Thoracic aorta (tissue), 2 donors: ENCODE measurements around the gene RAB37. TPM values are rescaled to one million over a fixed set of nuclear protein-coding genes. Genes with fewer than 3 reads are reported as not detected.

ENCODE experiments used
- ATAC-seq: fragments of 150-250 bp; one replicate; pipeline ENCODE4 v1.8.0; 2017; ENCODE audit warnings: low read depth; ENCODE audit not compliant: insufficient number of reproducible peaks, low FRiP score
- DNase-seq: peaks from one replicate; pipeline ENCODE4 v3.0.0-alpha.2; 2020; ENCODE audit warnings: low spot score
- H3K27ac ChIP-seq, 2 donors: fragments of 200-600 bp; sonication (generic); 1 replicate in 1 of 2; 2 replicates in 1 of 2; pipeline ENCODE4 v1.5.1; 2016; ENCODE audit warnings: mild to moderate bottlenecking in 2 of 2, moderate library complexity in 2 of 2
- H3K27me3 ChIP-seq: fragments of 200-600 bp; sonication (generic); replicated peaks from 2 replicates; pipeline ENCODE4 v1.6.0; 2016; ENCODE audit warnings: mild to moderate bottlenecking; ENCODE audit not compliant: insufficient read depth
- H3K36me3 ChIP-seq: fragments of 200-600 bp; sonication (generic); one replicate; pipeline ENCODE4 v1.5.1; 2016
- H3K4me1 ChIP-seq, 2 donors: fragments of 200-600 bp; sonication (generic); 1 replicate in 1 of 2; 2 replicates in 1 of 2; pipeline versions ENCODE4 v1.5.1 to v1.6.0; 2016; ENCODE audit warnings: low read depth in 2 of 2, mild to moderate bottlenecking in 1 of 2; ENCODE audit not compliant: control insufficient read depth in 1 of 2
- H3K4me3 ChIP-seq: fragments of 200-600 bp; sonication (generic); 2 replicates; pipeline ENCODE4 v1.5.1; 2016; ENCODE audit warnings: mild to moderate bottlenecking
- H3K9me3 ChIP-seq: fragments of 200-600 bp; sonication (generic); 2 replicates; pipeline ENCODE4 v1.5.1; 2016
- total RNA-seq, 2 donors: library from RNA; depleted of rRNA; stranded (reverse); fragments of >200 nt; gene quantifications; one replicate each; pipeline versions ENCODE4 v1.1.0 to v1.2.3, GENCODE V29; 2016
- TF ChIP-seq, protein P1 (sequence below): fragments of 200-600 bp; sonication (generic); IDR thresholded peaks from one replicate; pipeline ENCODE4 v1.5.1; 2019; ENCODE audit warnings: antibody characterized with exemption

RAB37 gene
- total RNA-seq, 2 donors from 2014 or later, result 2.2 to 3.2 TPM

GRCh38 chr17:74770498-74771318, 33.7 kb downstream of the RAB37 start:
- H3K9me3 ChIP-seq, result no peaks in the 10 kb centered on the region
- DNase-seq (no peak), ATAC-seq (no peak)
- H3K36me3 ChIP-seq, result peaks cover 26% of the 10 kb centered on the region
- no peaks in the 10 kb centered on the region for H3K27me3 ChIP-seq
- H3K4me1 ChIP-seq, result peaks cover 15 to 41% of the 10 kb centered on the region in 2 donors
- H3K4me3 ChIP-seq, result no peak overlapping the region
- no peak overlapping the region for H3K27ac ChIP-seq
- TF ChIP-seq, protein P1, sequence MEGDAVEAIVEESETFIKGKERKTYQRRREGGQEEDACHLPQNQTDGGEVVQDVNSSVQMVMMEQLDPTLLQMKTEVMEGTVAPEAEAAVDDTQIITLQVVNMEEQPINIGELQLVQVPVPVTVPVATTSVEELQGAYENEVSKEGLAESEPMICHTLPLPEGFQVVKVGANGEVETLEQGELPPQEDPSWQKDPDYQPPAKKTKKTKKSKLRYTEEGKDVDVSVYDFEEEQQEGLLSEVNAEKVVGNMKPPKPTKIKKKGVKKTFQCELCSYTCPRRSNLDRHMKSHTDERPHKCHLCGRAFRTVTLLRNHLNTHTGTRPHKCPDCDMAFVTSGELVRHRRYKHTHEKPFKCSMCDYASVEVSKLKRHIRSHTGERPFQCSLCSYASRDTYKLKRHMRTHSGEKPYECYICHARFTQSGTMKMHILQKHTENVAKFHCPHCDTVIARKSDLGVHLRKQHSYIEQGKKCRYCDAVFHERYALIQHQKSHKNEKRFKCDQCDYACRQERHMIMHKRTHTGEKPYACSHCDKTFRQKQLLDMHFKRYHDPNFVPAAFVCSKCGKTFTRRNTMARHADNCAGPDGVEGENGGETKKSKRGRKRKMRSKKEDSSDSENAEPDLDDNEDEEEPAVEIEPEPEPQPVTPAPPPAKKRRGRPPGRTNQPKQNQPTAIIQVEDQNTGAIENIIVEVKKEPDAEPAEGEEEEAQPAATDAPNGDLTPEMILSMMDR, result peak; percentile 66

DNA sequence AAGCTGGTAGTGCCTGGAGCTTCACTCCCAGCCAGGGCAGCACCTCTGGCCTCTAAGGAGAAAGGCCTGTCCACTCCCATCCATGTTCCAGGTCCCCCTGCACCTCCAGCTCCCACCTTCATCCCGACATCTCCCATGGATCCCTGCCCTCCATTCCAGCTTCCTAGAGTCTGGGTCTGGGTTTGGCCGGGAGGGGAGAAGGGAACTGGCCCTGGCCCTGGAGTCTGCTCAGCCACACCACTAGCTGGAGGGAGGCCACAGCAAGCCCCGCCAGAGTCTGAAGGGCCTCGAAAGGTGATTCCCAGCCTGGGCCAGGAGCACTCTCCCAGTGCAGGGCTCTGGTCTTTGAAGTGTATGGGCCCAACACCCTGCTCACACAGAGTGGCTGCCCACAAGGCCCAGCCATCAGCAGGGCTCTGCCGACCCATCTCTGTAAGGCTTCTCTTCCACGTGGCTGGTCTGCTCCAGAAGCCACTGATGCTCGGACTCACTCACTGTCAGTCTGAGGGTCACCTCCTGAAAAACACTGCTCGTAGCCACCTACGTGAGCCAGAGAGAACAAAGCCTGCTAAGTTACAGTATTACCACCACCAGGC, 34.4 kb downstream of the RAB37 start:
- Histone ChIP-seq H3K27ac (no peak overlapping the region), H3K9me3 (no peaks in the 10 kb centered on the region), H3K4me3 (no peak overlapping the region), H3K4me1 (peaks cover 15 to 41% of the 10 kb centered on the region in 2 donors), H3K27me3 (no peaks in the 10 kb centered on the region), H3K36me3 (peaks cover 26% of the 10 kb centered on the region)
- no peak for ATAC-seq
- TF ChIP-seq, protein P1, result no peak
- no peak for DNase-seq

- H3K4me1 ChIP-seq, result peaks cover 18 to 43% of the 10 kb centered on the region in 2 donors
- no peaks in the 10 kb centered on the region for H3K27me3 ChIP-seq
- no peak overlapping the region for H3K27ac ChIP-seq
- TF ChIP-seq, protein P1, result no peak
- DNase-seq, result no peak
- no peaks in the 10 kb centered on the region for H3K9me3 ChIP-seq
- H3K36me3 ChIP-seq, result peaks cover 26% of the 10 kb centered on the region
- no peak for ATAC-seq
- H3K4me3 ChIP-seq, result no peak overlapping the region
These were observed 35.0 kb downstream of the RAB37 start for GRCh38 chr17:74772053-74772452.

DNA sequence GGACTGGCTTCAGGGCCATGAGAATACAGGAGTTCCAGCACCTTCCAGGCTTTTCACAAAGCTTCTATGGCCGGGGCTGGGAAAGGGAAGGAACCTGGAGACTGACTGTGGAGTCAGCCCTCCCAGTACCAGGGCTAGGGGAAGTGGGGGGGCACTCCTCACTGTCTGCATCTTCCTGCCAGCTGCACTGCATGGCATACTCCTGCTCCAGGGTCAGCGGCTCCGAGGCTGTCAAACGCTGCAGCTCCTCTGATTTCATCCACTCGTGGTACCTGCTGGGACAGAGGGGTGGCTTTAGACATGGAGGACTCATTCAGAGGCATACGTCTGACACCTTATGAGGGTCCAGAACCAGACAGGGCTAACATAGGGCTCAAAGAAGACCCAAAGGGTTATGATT, 36.4 kb downstream of the RAB37 start:
- Histone ChIP-seq H3K27ac (no peak overlapping the region), H3K36me3 (peaks cover 26% of the 10 kb centered on the region), H3K4me1 (peaks cover 18 to 39% of the 10 kb centered on the region in 2 donors), H3K9me3 (no peaks in the 10 kb centered on the region), H3K4me3 (no peak overlapping the region), H3K27me3 (no peaks in the 10 kb centered on the region)
- no peak for ATAC-seq
- TF ChIP-seq, protein P1, result no peak
- no peak for DNase-seq

DNA sequence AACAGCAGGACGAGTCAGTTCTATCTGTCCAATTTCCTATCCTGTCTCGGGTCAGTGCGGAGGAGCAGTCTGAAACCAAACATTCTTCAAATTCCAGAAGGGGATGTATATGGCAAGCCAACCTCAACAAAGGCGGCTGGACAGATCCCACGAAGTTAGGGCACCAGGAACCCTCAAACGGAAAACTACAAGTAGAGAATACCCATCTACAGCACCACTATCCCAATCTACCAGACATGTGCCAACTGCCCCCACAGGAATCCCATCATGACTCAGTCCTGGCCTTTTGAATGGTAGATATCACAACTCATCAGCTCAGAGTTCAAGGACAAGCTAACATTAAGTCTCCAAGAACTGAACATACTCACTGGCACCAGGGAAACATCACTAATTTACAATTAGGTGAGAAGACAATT, 36.8 kb downstream of the RAB37 start:
- no peak overlapping the region for H3K27ac ChIP-seq
- TF ChIP-seq, protein P1, result no peak
- H3K27me3 ChIP-seq, result no peaks in the 10 kb centered on the region
- peaks cover 15 to 34% of the 10 kb centered on the region in 2 donors for H3K4me1 ChIP-seq
- no peak for DNase-seq
- no peak overlapping the region for H3K4me3 ChIP-seq
- no peak for ATAC-seq
- H3K9me3 ChIP-seq, result no peaks in the 10 kb centered on the region
- peaks cover 26% of the 10 kb centered on the region for H3K36me3 ChIP-seq
